DOHH2 (cell line): ENCODE data around the gene SH3PXD2A.

ENCODE experiments used
- CTCF ChIP-seq: fragments of 200-600 bp; sonication (generic); IDR thresholded peaks from one replicate; pipeline ENCODE4 v1.5.1; 2014; ENCODE audit warnings: antibody characterized with exemption, mild to moderate bottlenecking, low read depth, low read length; ENCODE audit not compliant: poor library complexity, severe bottlenecking
- EZH2phosphoT487 ChIP-seq: fragments of 200-600 bp; sonication (generic); IDR thresholded peaks from 2 replicates; pipeline ENCODE4 v1.6.1; 2017; ENCODE audit warnings: borderline replicate concordance, mild to moderate bottlenecking, antibody characterized with exemption, low read length, moderate library complexity, mixed read lengths

GRCh38 chr10:103575416-103576075 is 279.8 kb downstream of the SH3PXD2A start:
- TF ChIP-seq CTCF (no peak), EZH2phosphoT487 (no peak)
